Activated naive CD8-positive, alpha-beta T cell treated with anti-CD3 and anti-CD28 coated beads, Interleukin-2, amount 10 ng/mL, durations not matched to agents 7 days and 5 days (primary cell): Measurements from ENCODE around the gene KLF1. TPM values are rescaled to one million over a fixed set of nuclear protein-coding genes. Genes with fewer than 3 reads are reported as not detected.

Source experiments
- ATAC-seq: fragments of 150-1000 bp; cut with Tn5 transposase; one replicate; pipeline ENCODE4 v1.10.0; 2021; ENCODE audit warnings: low read depth, moderate library complexity
- POLR2A ChIA-PET: fragments of 350-600 bp; sonication (Branson Sonifier 250); formaldehyde crosslinking; loops from one replicate; lab custom pipeline; 2021; ENCODE audit warnings: antibody characterized with exemption; lab: Charles Lee
- DNase-seq: peaks from one replicate; pipeline ENCODE4 v3.0.0; 2021
- H3K27ac Mint-ChIP-seq: one replicate; pipeline ENCODE4 v1.8.0; 2022; ENCODE audit warnings: mild to moderate bottlenecking, mixed read lengths
- H3K27me3 Mint-ChIP-seq: one replicate; pipeline ENCODE4 v1.8.0; 2022; ENCODE audit warnings: mild to moderate bottlenecking, moderate library complexity, mixed read lengths
- H3K36me3 Mint-ChIP-seq: one replicate; pipeline ENCODE4 v1.8.0; 2021; ENCODE audit warnings: mild to moderate bottlenecking, mixed read lengths
- H3K4me1 Mint-ChIP-seq: one replicate; pipeline ENCODE4 v1.8.0; 2021; ENCODE audit warnings: mixed read lengths
- H3K4me3 Mint-ChIP-seq: one replicate; pipeline ENCODE4 v1.8.0; 2022; ENCODE audit warnings: mild to moderate bottlenecking, moderate library complexity, mixed read lengths
- H3K9me3 Mint-ChIP-seq: one replicate; pipeline ENCODE4 v1.8.0; 2021; ENCODE audit warnings: mixed read lengths
- microRNA-seq: library from miRNA; unstranded; fragments of <30 nt; microRNA quantifications from one replicate; pipeline ENCODE4 v1.2.0, GENCODE V29; 2022
- total RNA-seq, 2 experiments: library from RNA; stranded (reverse); gene quantifications; one replicate each; pipeline ENCODE4 v1.2.3, GENCODE V29; 2021

The KLF1 gene
- total RNA-seq, 2 experiments from 2014 or later: 0.19 TPM; not detected in 1

DNA sequence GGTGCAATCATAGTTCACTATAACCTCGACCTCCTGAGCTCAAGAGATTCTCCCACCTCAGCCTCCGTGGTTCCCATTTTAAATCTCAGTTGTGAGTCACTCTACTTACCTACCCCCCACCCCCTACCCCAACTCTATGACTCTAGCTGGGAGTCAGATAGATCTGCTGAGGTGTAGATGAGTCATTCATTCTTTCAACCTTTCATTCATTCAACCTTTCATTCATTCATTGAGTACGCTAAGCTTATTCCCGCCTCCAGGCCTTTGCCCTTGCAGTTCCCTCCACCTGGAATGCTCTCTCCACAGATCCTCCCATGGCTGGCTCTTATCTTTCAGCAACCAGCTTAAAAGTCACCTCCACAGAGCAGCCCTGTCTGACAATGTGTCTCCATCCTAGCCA is 49.8 kb downstream of the KLF1 start:
- DNase-seq (no peak), ATAC-seq (no peak)
- H3K4me1 Mint-ChIP-seq: peaks cover 25% of the 10 kb centered on the region
- no peaks in the 10 kb centered on the region for H3K36me3 Mint-ChIP-seq
- peaks cover 83% of the 10 kb centered on the region for H3K27me3 Mint-ChIP-seq
- no peak overlapping the region for H3K4me3 Mint-ChIP-seq
- POLR2A ChIA-PET: no interaction called here
- H3K9me3 Mint-ChIP-seq: no peaks in the 10 kb centered on the region
- H3K27ac Mint-ChIP-seq: no peak overlapping the region

DNA sequence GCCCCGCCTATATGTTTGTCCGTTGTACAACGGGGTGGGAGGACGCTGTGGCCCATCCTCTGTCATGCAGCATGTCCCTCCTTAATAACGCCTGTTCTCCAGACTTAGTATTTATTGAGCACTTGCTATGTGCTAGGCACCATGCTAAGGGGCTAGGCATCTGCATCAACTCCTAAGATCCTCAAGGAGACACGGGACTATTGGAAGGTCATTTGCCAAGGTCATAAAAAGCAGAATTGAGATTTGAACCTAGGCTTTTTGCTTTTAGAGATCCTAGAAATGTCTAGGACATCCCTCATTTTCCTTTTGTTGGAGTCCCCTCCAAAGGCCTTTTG is 50.5 kb downstream of the KLF1 start:
- Mint-ChIP-seq H3K4me1 (peaks cover 24% of the 10 kb centered on the region), H3K27me3 (peaks cover 85% of the 10 kb centered on the region), H3K4me3 (no peak overlapping the region), H3K27ac (no peak overlapping the region), H3K9me3 (no peaks in the 10 kb centered on the region), H3K36me3 (no peaks in the 10 kb centered on the region)
- DNase-seq (no peak), ATAC-seq (no peak)
- POLR2A ChIA-PET: no interaction called here

DNA sequence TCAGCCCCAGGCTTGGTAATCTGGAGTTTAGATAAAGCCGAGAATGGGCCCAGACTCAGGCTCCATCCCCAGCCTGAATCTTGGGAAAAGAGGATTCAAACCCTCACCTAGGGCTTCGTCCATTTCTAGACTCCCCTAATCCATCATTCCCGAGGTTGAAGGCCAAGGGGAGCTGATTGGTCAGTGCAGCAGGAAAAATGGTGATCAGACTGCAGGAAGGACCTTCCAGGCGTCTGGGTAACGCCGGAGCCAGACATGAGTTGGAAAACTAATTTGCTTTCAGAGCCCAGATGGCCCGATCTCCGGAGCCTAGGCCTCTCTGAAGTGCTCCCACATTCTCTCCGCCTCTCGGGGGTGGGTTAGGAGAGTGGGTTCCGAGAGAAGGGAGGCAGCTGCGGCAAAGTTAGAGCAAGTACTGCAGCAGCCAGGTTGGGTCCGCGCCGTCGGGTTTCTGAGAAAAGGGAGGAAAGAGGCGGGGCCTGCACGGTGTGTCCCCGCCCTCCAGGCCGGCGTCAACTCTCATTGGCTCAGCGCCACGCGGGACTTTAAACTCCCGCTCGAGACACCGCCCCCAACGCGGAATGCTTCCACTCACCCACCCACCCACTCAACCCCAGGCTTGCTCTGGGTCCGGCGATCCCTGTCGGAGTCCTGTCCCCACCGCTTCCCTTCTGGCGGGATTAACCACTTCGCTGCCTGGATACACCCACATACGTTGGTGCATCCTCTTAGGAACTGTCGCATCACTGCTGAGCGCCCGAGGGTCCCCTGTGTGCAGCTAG is 51.8 kb downstream of the KLF1 start:
- H3K4me1 Mint-ChIP-seq: peaks cover 15% of the 10 kb centered on the region
- H3K4me3 Mint-ChIP-seq: no peak overlapping the region
- no peak overlapping the region for H3K27ac Mint-ChIP-seq

DNA sequence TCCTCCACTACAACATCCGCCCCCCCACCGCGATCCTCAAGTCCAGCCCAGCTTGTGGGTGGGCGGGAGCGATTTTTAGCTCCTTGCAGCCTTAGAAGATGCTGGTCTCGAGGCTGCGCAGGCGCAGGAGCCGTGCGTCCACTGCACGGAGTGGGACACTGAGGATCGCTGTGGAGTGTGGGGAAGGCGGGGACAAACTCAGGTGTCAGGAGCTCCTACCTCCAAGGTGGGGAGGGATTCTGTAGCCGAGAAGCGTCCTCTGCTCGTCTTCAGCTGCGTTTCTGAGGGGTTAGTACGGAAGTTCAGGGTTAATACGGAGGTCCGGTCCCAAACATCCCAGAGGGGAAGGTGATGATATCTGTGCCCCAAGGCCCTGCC is 52.4 kb downstream of the KLF1 start, which contains the start of gene RTBDN:
TSS of gene RTBDN (minus strand) at position 14 of the 378 bp plus-strand sequence. CDS start 4,600 bp downstream, outside the sequence.
- ATAC-seq: no peak
- POLR2A ChIA-PET: interaction anchor here (1.2 kb wide), 1 partner anchor 16 kb away, joined by 3 read pairs; no protein-coding TSS in a partner anchor
- H3K9me3 Mint-ChIP-seq: no peaks in the 10 kb centered on the region
- no peak for DNase-seq
- H3K4me1 Mint-ChIP-seq: peaks cover 15% of the 10 kb centered on the region
- peak within 1 kb of the TSS; percentile 48 for H3K4me3 Mint-ChIP-seq
- H3K27me3 Mint-ChIP-seq: peaks cover 83% of the 10 kb centered on the region
- no peak within 1 kb of the TSS for H3K27ac Mint-ChIP-seq
- no peaks in the 10 kb centered on the region for H3K36me3 Mint-ChIP-seq

More for the DNA sequence above, 51.8 kb downstream of the KLF1 start:
- Mint-ChIP-seq H3K27me3 (peaks cover 81% of the 10 kb centered on the region), H3K9me3 (no peaks in the 10 kb centered on the region), H3K36me3 (no peaks in the 10 kb centered on the region)
- POLR2A ChIA-PET: interaction anchor here (1.2 kb wide), 1 partner anchor 16 kb away, joined by 3 read pairs; no protein-coding TSS in a partner anchor
- no peak for ATAC-seq
- peak; percentile 42 for DNase-seq

Small RNA genes lying within 50 kb of the gene (microRNA-seq; reads per million reads assigned to microRNA genes)
- not detected for gene MIR5695
- not detected for gene MIR6794

Other genes starting within 250 kb of the KLF1 start
- 100 to 1,000 TPM; 108 to 115 TPM for gene MAN2B1, start 220.5 kb downstream of the KLF1 start, total RNA-seq
- 10 to 100 TPM; 18.2 to 21.1 TPM for gene WDR83, start 220.4 kb downstream of the KLF1 start, total RNA-seq
- 100 to 1,000 TPM; 148 to 149 TPM for gene DHPS, start 205.3 kb downstream of the KLF1 start, total RNA-seq
- gene GNG14, start 199.2 kb downstream of the KLF1 start, total RNA-seq: not detected
- gene FBXW9, start 190.6 kb downstream of the KLF1 start, total RNA-seq: 1 to 10 TPM; 4.9 to 5.3 TPM
- gene TNPO2, start 163.3 kb downstream of the KLF1 start, total RNA-seq: 10 to 100 TPM; 80.8 to 81.9 TPM
- gene TRIR, start 152.5 kb downstream of the KLF1 start, total RNA-seq: 100 to 1,000 TPM; 213 to 214 TPM
- 10 to 100 TPM; 46.4 to 47.2 TPM for gene GET3, start 149.7 kb downstream of the KLF1 start, total RNA-seq
- gene BEST2, start 135.4 kb downstream of the KLF1 start, total RNA-seq: not detected
- 10 to 100 TPM; 20.0 to 20.3 TPM for gene HOOK2, start 111.6 kb downstream of the KLF1 start, total RNA-seq
- gene JUNB, start 95.7 kb downstream of the KLF1 start, total RNA-seq: 10 to 100 TPM; 82.7 to 84.6 TPM
- gene PRDX2, start 85.4 kb downstream of the KLF1 start, total RNA-seq: 100 to 1,000 TPM; 170 to 181 TPM
- 10 to 100 TPM in 1 of 2 experiments, 1 to 10 TPM in 1; 5.8 to 10.8 TPM for gene THSD8, start 85.1 kb downstream of the KLF1 start, total RNA-seq
- 10 to 100 TPM; 46.2 to 47.8 TPM for gene RNASEH2A, start 80.6 kb downstream of the KLF1 start, total RNA-seq
- gene RTBDN, start 52.6 kb downstream of the KLF1 start, total RNA-seq: not detected
- gene MAST1, start 48.7 kb downstream of the KLF1 start, total RNA-seq: 1 to 10 TPM; 1.8 to 2.6 TPM
- 10 to 100 TPM; 29.0 to 30.4 TPM for gene DNASE2, start 5.8 kb downstream of the KLF1 start, total RNA-seq
- 10 to 100 TPM; 39.7 to 43.4 TPM for gene GCDH, start 4.0 kb upstream of the KLF1 start, total RNA-seq
- gene SYCE2, start 32.1 kb upstream of the KLF1 start, total RNA-seq: 1 to 10 TPM; 3.6 to 4.4 TPM
- gene FARSA, start 46.5 kb upstream of the KLF1 start, total RNA-seq: 10 to 100 TPM; 69.2 to 73.3 TPM
- 100 to 1,000 TPM; 522 to 531 TPM for gene CALR, start 51.4 kb upstream of the KLF1 start, total RNA-seq
- gene RAD23A, start 58.7 kb upstream of the KLF1 start, total RNA-seq: 100 to 1,000 TPM; 128 to 141 TPM
- gene GADD45GIP1, start 70.0 kb upstream of the KLF1 start, total RNA-seq: 10 to 100 TPM; 18.4 to 19.4 TPM
- not detected for gene DAND5, start 82.4 kb upstream of the KLF1 start, total RNA-seq
- 1 to 10 TPM; 1.5 to 2.5 TPM for gene NFIX, start 108.3 kb upstream of the KLF1 start, total RNA-seq
- 1 to 10 TPM; 3.7 TPM for gene LYL1, start 215.7 kb upstream of the KLF1 start, total RNA-seq
- 10 to 100 TPM; 54.3 to 55.8 TPM for gene TRMT1, start 229.5 kb upstream of the KLF1 start, total RNA-seq
- gene NACC1, start 231.1 kb upstream of the KLF1 start, total RNA-seq: 10 to 100 TPM; 56.3 to 57.2 TPM